Breast epithelium (tissue), 4 donors: ENCODE results near the gene MARCHF4. TPM values are rescaled to one million over a fixed set of nuclear protein-coding genes. Genes with fewer than 3 reads are reported as not detected.

ENCODE experiments used
- DNase-seq, 2 donors: peaks; one replicate each; pipeline ENCODE4 v3.0.0-alpha.2; 2019; ENCODE audit warnings: low spot score in 2 of 2
- H3K27ac ChIP-seq, 2 donors: fragments of 200-600 bp; sonication (generic) in 1 of 2; one replicate each; pipeline ENCODE4 v1.5.1; 2016 to 2019; ENCODE audit warnings: mild to moderate bottlenecking in 1 of 2
- H3K27me3 ChIP-seq, 2 donors: fragments of 200-600 bp; sonication (generic) in 1 of 2; one replicate each; pipeline versions ENCODE4 v1.5.1 to v1.6.0; 2017 to 2019; ENCODE audit warnings: control low read depth in 1 of 2, mild to moderate bottlenecking in 1 of 2
- H3K36me3 ChIP-seq: fragments of 200-600 bp; one replicate; pipeline ENCODE4 v1.5.1; 2019
- H3K4me1 ChIP-seq, 2 donors: fragments of 200-600 bp; sonication (generic); one replicate each; pipeline ENCODE4 v1.5.1; 2016 to 2019; ENCODE audit warnings: control low read depth in 1 of 2
- H3K4me3 ChIP-seq, 3 donors: fragments of 200-600 bp; sonication (generic); 1 replicate in 2 of 3; 2 replicates in 1 of 3; pipeline ENCODE4 v1.5.1; 2016 to 2019; ENCODE audit warnings: mild to moderate bottlenecking in 3 of 3, moderate library complexity in 2 of 3
- H3K9me3 ChIP-seq, 2 donors: fragments of 200-600 bp; sonication (generic) in 1 of 2; one replicate each; pipeline ENCODE4 v1.5.1; 2016 to 2019; ENCODE audit warnings: control low read depth in 1 of 2
- CTCF ChIP-seq, 3 donors: fragments of 450-650 bp; IDR thresholded peaks; one replicate each; pipeline ENCODE4 v1.5.1; 2016 to 2017; ENCODE audit warnings: antibody characterized with exemption in 3 of 3, mild to moderate bottlenecking in 3 of 3, moderate library complexity in 3 of 3
- POLR2A ChIP-seq: fragments of 450-650 bp; IDR thresholded peaks from one replicate; pipeline ENCODE4 v1.6.1; 2016; ENCODE audit warnings: antibody characterized with exemption, mild to moderate bottlenecking, moderate library complexity
- POLR2AphosphoS5 ChIP-seq, 3 donors: sonication (generic); formaldehyde crosslinking; IDR thresholded peaks; one replicate each; pipeline ENCODE4 v1.6.1; 2017; ENCODE audit warnings: antibody characterized with exemption in 3 of 3
- intact Hi-C: fragments of 100-400 bp; cut with DNase I; formaldehyde crosslinking; loops from one replicate; pipeline ENCODE4 v1.15.1; 2023; ENCODE audit warnings: low total_unique reads
- total RNA-seq, 3 donors: library from RNA; depleted of rRNA; stranded (reverse); fragments of >200 nt; gene quantifications; one replicate each; pipeline ENCODE4 v1.1.0, GENCODE V29; 2016

The MARCHF4 gene
- total RNA-seq, 3 donors from 2014 or later: not detected

- Histone ChIP-seq H3K27me3 (no peaks in the 10 kb centered on the region), H3K4me3 (no peak overlapping the region), H3K36me3 (no peaks in the 10 kb centered on the region), H3K4me1 (no peaks in the 10 kb centered on the region), H3K9me3 (no peaks in the 10 kb centered on the region), H3K27ac (no peak overlapping the region)
- intact Hi-C loops: no loop called here
- no peak for DNase-seq
- TF ChIP-seq CTCF (IDR thresholded peaks at IDR 0.05) (no peak), POLR2A (no peak), POLR2AphosphoS5 (IDR thresholded peaks at IDR 0.05) (no peak)
These were observed 7.7 kb upstream of the MARCHF4 start for GRCh38 chr2:216379977-216380376.

- Histone ChIP-seq H3K9me3 (no peaks in the 10 kb centered on the region), H3K4me3 (no peak overlapping the region), H3K4me1 (peaks cover 0 to 7% of the 10 kb centered on the region in 2 donors), H3K27me3 (peaks cover 5 to 38% of the 10 kb centered on the region in 2 donors), H3K27ac (no peak overlapping the region), H3K36me3 (no peaks in the 10 kb centered on the region)
- intact Hi-C loops: no loop called here
- TF ChIP-seq POLR2A: no peak
- no peak for DNase-seq
These were observed 3.0 kb upstream of the MARCHF4 start for GRCh38 chr2:216375286-216375685.

GRCh38 chr2:216373896-216374295 lies 1.6 kb upstream of the MARCHF4 start:
- Histone ChIP-seq H3K36me3 (no peaks in the 10 kb centered on the region), H3K27me3 (peaks cover 8 to 52% of the 10 kb centered on the region in 2 donors), H3K4me3 (no peak overlapping the region), H3K9me3 (no peaks in the 10 kb centered on the region), H3K4me1 (peaks cover 0 to 7% of the 10 kb centered on the region in 2 donors), H3K27ac (no peak overlapping the region)
- intact Hi-C loops: no loop called here
- TF ChIP-seq POLR2A (no peak), CTCF (IDR thresholded peaks at IDR 0.05) (no peak), POLR2AphosphoS5 (IDR thresholded peaks at IDR 0.05) (no peak)
- DNase-seq: no peak

- no peak for DNase-seq
- H3K27ac ChIP-seq: no peak overlapping the region
- TF ChIP-seq CTCF (IDR thresholded peaks at IDR 0.05) (no peak), POLR2A (no peak), POLR2AphosphoS5 (IDR thresholded peaks at IDR 0.05) (no peak)
- H3K4me1 ChIP-seq: peaks cover 0 to 7% of the 10 kb centered on the region in 2 donors
- no peaks in the 10 kb centered on the region for H3K9me3 ChIP-seq
- H3K36me3 ChIP-seq: no peaks in the 10 kb centered on the region
- no peak overlapping the region for H3K4me3 ChIP-seq
- H3K27me3 ChIP-seq: peaks cover 8 to 57% of the 10 kb centered on the region in 2 donors
- intact Hi-C loops: no loop called here
These were observed 543 bp upstream of the MARCHF4 start for GRCh38 chr2:216372761-216373291.

- peak overlapping the region in 2 of 3 donors; percentile 33 to 53 for H3K4me3 ChIP-seq
- H3K27ac ChIP-seq: no peak overlapping the region
- intact Hi-C loops: no loop called here
- no peaks in the 10 kb centered on the region for H3K9me3 ChIP-seq
- DNase-seq: no peak
- no peak for TF ChIP-seq CTCF (IDR thresholded peaks at IDR 0.05)
- no peak for TF ChIP-seq POLR2A
- TF ChIP-seq POLR2AphosphoS5 (IDR thresholded peaks at IDR 0.05): no peak
- H3K4me1 ChIP-seq: peaks cover 0 to 7% of the 10 kb centered on the region in 2 donors
- H3K36me3 ChIP-seq: no peaks in the 10 kb centered on the region
- peaks cover 8 to 63% of the 10 kb centered on the region in 2 donors for H3K27me3 ChIP-seq
These were observed 1.1 kb downstream of the MARCHF4 start for GRCh38 chr2:216370961-216371712.
